Measurements from ENCODE around the gene GNA12. TPM values are rescaled to one million over a fixed set of nuclear protein-coding genes. Genes with fewer than 3 reads are reported as not detected.

Gene GNA12
- 41.0 TPM for polyA plus RNA-seq (ENCODE audit: insufficient read length)
- long read RNA-seq, donor 1, full-length matches to known transcripts = 19 of 19 reads
- long read RNA-seq, donor 1, partial matches to known transcripts = 0 of 19 reads
- long read RNA-seq, donor 1, other reads (novel, unspliced or antisense) = 0 of 19 reads
- long read RNA-seq, donor 2, full-length matches to known transcripts = 10 of 10 reads
- long read RNA-seq, donor 2, partial matches to known transcripts = 0 of 10 reads
- long read RNA-seq, donor 2, other reads (novel, unspliced or antisense) = 0 of 10 reads
- long read RNA-seq, donor 3, full-length matches to known transcripts = 5 of 5 reads
- long read RNA-seq, donor 3, partial matches to known transcripts = 0 of 5 reads
- long read RNA-seq, donor 3, other reads (novel, unspliced or antisense) = 0 of 5 reads
- long read RNA-seq, donor 4 = 0 reads
- long read RNA-seq, donor 5, full-length matches to known transcripts = 10 of 10 reads
- long read RNA-seq, donor 5, partial matches to known transcripts = 0 of 10 reads
- long read RNA-seq, donor 5, other reads (novel, unspliced or antisense) = 0 of 10 reads
- long read RNA-seq, donor 6, full-length matches to known transcripts = 20 of 20 reads
- long read RNA-seq, donor 6, partial matches to known transcripts = 0 of 20 reads
- long read RNA-seq, donor 6, other reads (novel, unspliced or antisense) = 0 of 20 reads
- long read RNA-seq, donor 7, full-length matches to known transcripts = 22 of 29 reads
- long read RNA-seq, donor 7, partial matches to known transcripts = 7 of 29 reads
- long read RNA-seq, donor 7, other reads (novel, unspliced or antisense) = 0 of 29 reads
- long read RNA-seq, donor 8, full-length matches to known transcripts = 7 of 7 reads
- long read RNA-seq, donor 8, partial matches to known transcripts = 0 of 7 reads
- long read RNA-seq, donor 8, other reads (novel, unspliced or antisense) = 0 of 7 reads

GRCh38 chr7:2844153-2845033 lies at the start of gene GNA12:
TSS of gene GNA12 (minus strand) at chr7:2844308. CDS start at chr7:2844161, 147 bp downstream.
- DNase-seq = peak; percentile 98

DNA sequence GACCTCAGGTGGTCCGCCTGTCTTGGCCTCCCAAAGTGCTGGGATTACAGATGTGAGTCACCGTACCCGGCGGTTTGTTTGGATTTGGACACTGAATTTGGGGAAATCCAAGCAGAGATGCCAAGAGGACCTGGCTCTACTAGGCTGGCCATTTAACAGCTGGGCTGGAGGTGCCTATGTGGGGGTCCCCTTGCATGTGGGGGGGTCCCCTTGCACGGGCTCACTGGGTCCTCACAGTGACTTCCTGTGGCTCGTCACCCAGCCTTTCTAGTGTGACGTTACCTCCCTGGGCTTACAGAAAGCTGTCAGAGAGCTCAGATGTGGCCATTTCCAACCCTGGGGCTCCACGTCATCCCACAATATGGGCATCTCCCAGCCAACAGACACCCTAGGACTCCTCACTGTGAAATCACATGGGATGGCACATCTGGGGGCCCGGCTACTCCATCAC lies 49.3 kb upstream of the GNA12 start:
- no peak for DNase-seq

DNA sequence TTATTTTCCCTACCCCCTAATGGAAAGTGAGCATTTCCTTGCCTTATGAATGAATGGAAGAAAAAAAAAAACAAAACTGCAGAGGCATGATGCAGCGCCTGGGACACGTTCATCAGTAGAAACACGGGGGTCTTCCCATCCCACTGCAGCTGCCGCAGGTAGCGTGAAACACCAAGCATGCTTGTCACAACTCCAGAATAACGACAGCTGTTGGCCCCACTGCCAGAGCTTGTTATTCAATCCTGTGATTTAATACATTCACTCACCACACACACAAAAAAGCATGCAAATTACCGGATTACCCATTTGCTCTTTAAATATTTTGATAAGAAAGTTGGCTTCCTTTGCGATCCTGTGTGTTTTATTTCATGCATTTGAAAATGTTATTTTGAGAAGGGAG lies 48.4 kb upstream of the GNA12 start:
- DNase-seq = no peak

GRCh38 chr7:2887816-2888215 lies 43.7 kb upstream of the GNA12 start:
- DNase-seq = no peak

GRCh38 chr7:2886900-2887299 lies 42.8 kb upstream of the GNA12 start:
- DNase-seq = no peak

- no peak for DNase-seq
Observed at GRCh38 chr7:2886391-2886790, 42.3 kb upstream of the GNA12 start.

GRCh38 chr7:2884161-2884560 lies 40.1 kb upstream of the GNA12 start:
- DNase-seq = no peak

GRCh38 chr7:2883101-2883500 lies 39.0 kb upstream of the GNA12 start:
- DNase-seq = no peak

- DNase-seq = no peak
Observed at GRCh38 chr7:2882111-2882510, 38.0 kb upstream of the GNA12 start.

DNA sequence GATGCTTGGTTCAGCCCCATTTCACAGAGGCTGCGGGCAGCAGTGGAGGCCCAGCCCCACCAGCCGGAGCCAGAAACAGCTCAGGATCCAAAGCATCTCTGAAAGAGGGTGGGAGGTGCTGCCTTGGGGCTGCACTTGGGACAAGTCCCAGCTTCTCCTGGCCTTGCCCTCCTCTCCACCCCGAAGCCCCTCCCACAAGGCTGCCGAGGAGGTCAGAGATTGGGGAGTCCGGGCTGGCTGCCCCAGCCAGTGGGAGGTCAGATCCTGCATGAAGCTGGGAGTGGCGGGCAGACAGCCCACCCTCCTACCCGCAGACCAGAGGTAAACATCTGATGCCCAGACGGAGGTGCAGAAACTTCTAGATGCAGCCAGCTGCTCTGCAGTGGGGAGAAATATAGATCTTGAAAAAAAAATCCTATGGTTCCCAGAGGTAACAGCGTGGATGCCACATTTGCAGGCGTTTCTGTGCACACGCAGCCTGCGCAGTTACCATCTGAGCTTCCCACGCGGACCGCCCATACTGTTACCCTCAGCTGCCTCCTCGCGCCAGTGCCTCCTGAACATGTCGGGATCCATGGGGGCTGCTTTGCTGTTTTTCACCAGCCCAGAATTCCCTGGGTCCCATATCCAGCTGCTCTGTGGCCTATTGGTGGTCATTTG lies 36.9 kb upstream of the GNA12 start:
- no peak for DNase-seq

GRCh38 chr7:2880051-2880450 lies 35.9 kb upstream of the GNA12 start:
- DNase-seq = no peak

DNA sequence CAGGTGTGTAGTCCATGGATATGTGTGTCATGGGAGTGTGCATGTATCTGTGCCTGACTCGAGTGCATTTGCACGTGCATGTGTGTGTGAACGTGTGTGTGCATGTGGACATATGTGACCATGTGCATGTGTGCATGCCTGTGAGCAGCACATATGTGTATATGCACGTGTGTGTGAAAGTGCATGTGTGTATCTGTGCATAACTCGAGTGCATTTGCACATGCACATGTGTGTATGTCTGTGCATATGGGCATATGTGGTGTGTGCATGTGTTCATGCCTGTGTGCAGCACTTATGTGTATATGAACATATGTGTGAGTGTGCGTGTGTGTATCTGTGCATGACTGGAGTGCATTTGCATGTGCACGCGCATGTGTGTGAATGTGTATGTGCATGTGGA lies 35.2 kb upstream of the GNA12 start:
- DNase-seq = no peak

DNA sequence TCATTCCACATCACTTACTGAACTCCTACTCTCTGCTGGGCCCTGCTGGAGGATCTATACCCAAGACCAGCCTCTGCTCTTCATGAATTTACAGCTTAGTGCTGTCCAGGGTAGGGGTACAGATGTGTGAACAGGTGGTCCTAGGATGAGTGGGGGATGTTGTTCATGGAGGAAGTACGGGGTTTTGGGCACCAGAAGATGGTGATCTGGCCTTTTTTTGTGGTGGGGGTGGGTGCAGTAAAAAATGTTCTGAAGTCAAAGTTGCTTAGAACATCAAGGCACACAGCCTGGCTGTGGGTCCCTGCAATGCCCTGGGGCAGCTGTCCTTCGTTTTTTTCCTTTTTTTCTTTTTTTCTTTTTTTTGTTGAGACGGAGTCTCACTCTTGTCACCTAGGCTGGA lies 34.2 kb upstream of the GNA12 start:
- DNase-seq = no peak

DNA sequence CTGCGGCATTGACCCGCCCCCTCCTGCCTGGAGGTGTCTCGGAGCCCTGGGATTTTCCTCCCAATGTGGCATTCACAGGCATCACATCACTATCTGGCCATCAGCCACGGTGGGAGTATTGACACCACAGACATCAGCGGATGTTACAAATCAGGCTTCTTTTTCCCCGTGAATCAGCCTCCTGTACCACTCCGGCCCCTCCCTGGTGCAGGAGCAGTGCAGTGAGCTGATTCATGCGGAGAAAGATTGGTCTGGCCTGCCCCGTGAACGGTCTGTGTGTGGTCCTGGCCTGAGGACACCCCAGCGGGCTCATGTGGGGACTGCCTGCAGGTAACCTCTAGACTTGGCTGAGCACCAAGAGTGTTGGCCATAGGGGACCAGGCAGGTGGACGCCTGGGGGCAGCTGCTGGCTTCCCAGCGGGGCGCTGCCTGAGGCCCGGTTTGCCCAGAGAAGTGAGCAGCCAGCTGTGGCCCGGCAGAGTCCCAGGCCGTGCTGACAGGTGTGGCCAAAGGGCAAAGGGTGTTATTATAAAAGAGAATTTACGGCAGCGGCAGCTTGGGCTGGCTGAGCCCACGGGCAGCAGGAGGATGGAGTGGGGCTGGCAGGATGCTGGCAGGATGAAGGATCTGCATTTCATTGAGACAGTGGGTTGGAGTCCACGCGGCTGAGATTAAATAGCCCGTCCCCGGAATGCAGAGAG lies 32.1 kb upstream of the GNA12 start:
- no peak for DNase-seq

DNA sequence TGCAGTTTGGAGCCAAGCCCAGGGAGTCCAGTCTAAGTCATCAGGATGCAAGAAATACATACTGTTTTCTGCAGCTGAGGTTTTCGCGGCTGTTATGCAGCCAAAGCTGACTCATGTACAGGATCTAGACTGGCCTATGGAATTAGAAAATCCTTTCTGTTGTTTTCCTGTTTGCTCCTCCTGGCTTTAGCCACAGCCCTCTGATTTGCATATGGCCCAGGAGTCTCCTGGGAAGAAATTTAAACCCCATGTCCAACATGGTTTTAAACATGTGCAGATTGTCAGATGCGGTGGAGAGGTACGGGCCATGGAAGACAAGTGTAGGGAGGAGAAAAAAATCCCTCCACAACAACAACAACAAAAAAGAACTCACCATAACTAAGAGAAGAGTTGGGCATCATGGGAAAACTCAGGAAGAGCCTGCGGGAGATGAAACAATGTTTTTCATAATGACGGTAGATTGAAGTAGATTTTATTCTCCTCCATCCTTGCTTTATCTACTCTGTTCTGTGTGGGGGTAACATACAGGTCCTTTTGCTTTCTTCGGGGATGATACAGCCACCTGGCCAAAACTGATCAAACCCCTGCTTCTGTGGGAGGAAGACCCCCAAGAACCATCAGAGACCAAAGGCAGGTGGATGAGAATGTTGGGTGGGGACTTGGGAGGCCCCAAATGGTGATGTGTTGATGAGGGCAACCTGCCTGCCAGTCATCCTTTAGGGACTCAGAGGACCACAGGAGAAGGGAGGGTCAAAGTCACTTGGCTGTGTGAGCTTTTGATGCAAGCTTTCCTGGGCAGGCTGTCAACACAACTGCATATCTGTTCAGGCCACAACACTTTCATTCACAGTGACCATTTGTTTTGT lies 29.8 kb upstream of the GNA12 start:
- DNase-seq = no peak

GRCh38 chr7:2873146-2873545 lies 29.0 kb upstream of the GNA12 start:
- no peak for DNase-seq

- DNase-seq = no peak
Observed at GRCh38 chr7:2872296-2872874, 28.3 kb upstream of the GNA12 start.

DNA sequence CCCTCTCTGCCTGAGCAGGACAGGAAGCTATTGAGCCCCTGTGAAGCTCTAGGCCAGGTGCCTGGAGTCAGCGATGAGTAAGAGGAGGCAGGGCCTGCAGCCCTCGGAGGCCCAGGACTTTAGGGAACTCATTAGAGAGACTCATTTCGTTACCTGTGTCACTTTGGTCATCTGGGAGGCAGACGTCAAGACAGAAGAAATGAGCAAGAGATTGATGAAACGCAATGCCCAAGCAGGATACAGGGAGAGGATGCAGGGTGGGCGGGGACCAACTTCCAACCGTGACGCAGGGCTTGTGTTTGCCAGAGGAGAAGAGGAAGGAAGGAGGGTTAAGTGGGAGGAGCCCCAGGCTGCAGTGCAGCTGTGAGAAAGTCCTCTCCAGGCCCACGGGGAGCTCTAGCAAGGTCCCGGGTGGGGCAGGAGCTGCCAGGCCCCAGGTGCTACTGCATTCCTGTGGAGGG lies 26.4 kb upstream of the GNA12 start:
- no peak for DNase-seq

- no peak for DNase-seq
Observed at GRCh38 chr7:2869981-2870380, 25.9 kb upstream of the GNA12 start.
